WI38 (cell line): ENCODE measurements around the gene CRYGN.

ENCODE experiments used
- H3K4me3 ChIP-seq: 2 replicates; pipeline ENCODE4 v1.5.1; 2011; ENCODE audit warnings: low read depth, mild to moderate bottlenecking, control low read depth, low read length
- CTCF ChIP-seq: IDR thresholded peaks from 2 replicates; pipeline ENCODE4 v1.5.1; 2012; ENCODE audit warnings: low read depth, mild to moderate bottlenecking, control low read depth, low read length

Gene CRYGN

GRCh38 chr7:151404216-151405011 lies 35.5 kb downstream of the CRYGN start:
- no peak for TF ChIP-seq CTCF
- no peak overlapping the region for H3K4me3 ChIP-seq

- H3K4me3 ChIP-seq = no peak overlapping the region
- TF ChIP-seq CTCF = no peak
Observed at GRCh38 chr7:151403764-151404163, 36.2 kb downstream of the CRYGN start.

- no peak for TF ChIP-seq CTCF
- no peak overlapping the region for H3K4me3 ChIP-seq
Observed at GRCh38 chr7:151402029-151402835, 37.7 kb downstream of the CRYGN start.

- no peak overlapping the region for H3K4me3 ChIP-seq
- no peak for TF ChIP-seq CTCF
Observed at GRCh38 chr7:151400626-151401315, 39.2 kb downstream of the CRYGN start.

DNA sequence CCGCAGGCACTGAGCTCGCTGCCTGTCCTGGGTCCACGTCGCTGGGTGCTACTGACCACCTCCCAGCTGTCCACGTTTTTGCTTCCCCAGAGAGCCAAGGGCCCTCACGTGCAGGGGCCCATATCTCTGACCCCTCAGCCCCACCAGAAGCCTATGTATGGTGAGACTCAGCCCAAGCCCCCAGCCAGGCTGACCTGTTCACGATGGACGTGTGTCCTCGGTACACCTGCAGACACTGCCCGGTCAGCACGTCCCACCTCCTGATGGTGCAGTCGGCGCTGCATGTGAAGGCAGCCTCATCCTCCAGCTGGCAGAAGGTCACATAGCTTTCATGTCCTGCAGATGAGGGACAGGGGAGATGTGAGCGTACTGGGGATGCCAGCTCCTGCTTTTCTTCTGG lies 40.0 kb downstream of the CRYGN start:
- no peak overlapping the region for H3K4me3 ChIP-seq
- TF ChIP-seq CTCF = no peak

DNA sequence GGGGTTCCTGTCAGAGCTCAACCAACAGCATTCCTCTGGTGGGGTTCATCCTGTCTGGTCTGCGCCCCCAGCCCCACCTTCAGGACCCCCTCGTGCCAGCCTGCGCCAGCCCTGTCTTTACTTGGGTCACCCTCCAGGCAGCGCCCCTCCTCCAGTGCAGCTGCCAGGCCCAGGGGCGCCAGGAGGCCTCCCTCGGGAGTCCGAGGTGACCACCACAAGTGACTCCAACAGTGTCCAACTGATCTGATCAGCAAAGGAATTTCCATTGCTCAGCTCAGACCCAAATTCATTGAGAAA lies 40.7 kb downstream of the CRYGN start:
- no peak overlapping the region for H3K4me3 ChIP-seq
- TF ChIP-seq CTCF = no peak
